Measurements from ENCODE around the gene POLR1A. TPM values are rescaled to one million over a fixed set of nuclear protein-coding genes. Genes with fewer than 3 reads are reported as not detected.
A peak's percentile ranks its signal among the peaks of the same experiment; 100 is the strongest.

The POLR1A gene
- total RNA-seq, 6 donors from 2014 or later = 12.0 to 25.8 (median 22.1) TPM

- Histone ChIP-seq H3K27ac (no peak overlapping the region), H3K4me1 (peaks cover 5 to 18% (median 12%) of the 10 kb centered on the region in 4 donors), H3K9me3 (peaks cover 0 to 8% (median 3%) of the 10 kb centered on the region in 4 donors), H3K36me3 (peaks cover 0 to under 1% (median 0%) of the 10 kb centered on the region in 4 donors), H3K27me3 (no peaks in the 10 kb centered on the region), H3K4me3 (no peak overlapping the region)
- no peak for ATAC-seq (ENCODE audit: low FRiP score in 2 of 2)
- DNase-seq = no peak
- TF ChIP-seq CTCF (IDR thresholded peaks at IDR 0.05) (no peak), POLR2AphosphoS5 (IDR thresholded peaks at IDR 0.05) (no peak), POLR2A (IDR thresholded peaks at IDR 0.05) (no peak), EP300 (IDR thresholded peaks at IDR 0.05) (no peak)
- WGBS, 2 donors = 95 to 98% methylated on average over 5 of the region's 5 CpGs
These were observed 86.6 kb downstream of the POLR1A start for GRCh38 chr2:86019121-86019520.

- H3K27ac ChIP-seq = peak overlapping the region in 2 of 4 donors; percentile 52 to 63
- DNase-seq (peak; percentile 72 to 78), ATAC-seq (ENCODE audit: low FRiP score in 2 of 2) (peak in 1 of 2 donors; percentile 24)
- no peak for TF ChIP-seq EP300 (IDR thresholded peaks at IDR 0.05)
- TF ChIP-seq CTCF (IDR thresholded peaks at IDR 0.05) = no peak
- no peak for TF ChIP-seq POLR2A (IDR thresholded peaks at IDR 0.05)
- no peak for TF ChIP-seq POLR2AphosphoS5 (IDR thresholded peaks at IDR 0.05)
- WGBS, 2 donors = 81 to 83% methylated on average over 17 to 22 of the region's 22 CpGs
- H3K27me3 ChIP-seq = no peaks in the 10 kb centered on the region
- H3K4me1 ChIP-seq = peaks cover 5 to 18% (median 12%) of the 10 kb centered on the region in 4 donors
- no peaks in the 10 kb centered on the region for H3K36me3 ChIP-seq
- H3K9me3 ChIP-seq = peaks cover 0 to 8% (median 3%) of the 10 kb centered on the region in 4 donors
- H3K4me3 ChIP-seq = no peak overlapping the region
These were observed 87.5 kb downstream of the POLR1A start for GRCh38 chr2:86017901-86018896.

GRCh38 chr2:86016581-86016980 is 89.1 kb downstream of the POLR1A start:
- Histone ChIP-seq H3K4me1 (peaks cover 5 to 16% (median 12%) of the 10 kb centered on the region in 4 donors), H3K4me3 (no peak overlapping the region), H3K27me3 (no peaks in the 10 kb centered on the region), H3K9me3 (peaks cover 0 to 8% (median 3%) of the 10 kb centered on the region in 4 donors), H3K27ac (peak overlapping the region in 2 of 4 donors; percentile 52 to 63), H3K36me3 (no peaks in the 10 kb centered on the region)
- no peak for DNase-seq
- TF ChIP-seq CTCF (IDR thresholded peaks at IDR 0.05) (no peak), POLR2A (IDR thresholded peaks at IDR 0.05) (no peak), POLR2AphosphoS5 (IDR thresholded peaks at IDR 0.05) (no peak), EP300 (IDR thresholded peaks at IDR 0.05) (no peak)
- 93 to 94% methylated on average over 11 to 12 of the region's 12 CpGs for WGBS, 2 donors
- ATAC-seq (ENCODE audit: low FRiP score in 2 of 2) = no peak

- Histone ChIP-seq H3K36me3 (no peaks in the 10 kb centered on the region), H3K9me3 (peaks cover 0 to 8% (median 3%) of the 10 kb centered on the region in 4 donors), H3K4me3 (no peak overlapping the region), H3K27ac (no peak overlapping the region), H3K27me3 (no peaks in the 10 kb centered on the region), H3K4me1 (peaks cover 5 to 14% (median 10%) of the 10 kb centered on the region in 4 donors)
- TF ChIP-seq EP300 (IDR thresholded peaks at IDR 0.05) (no peak), POLR2AphosphoS5 (IDR thresholded peaks at IDR 0.05) (no peak), CTCF (IDR thresholded peaks at IDR 0.05) (no peak), POLR2A (IDR thresholded peaks at IDR 0.05) (no peak)
- no peak for ATAC-seq (ENCODE audit: low FRiP score in 2 of 2)
- WGBS, 2 donors = 85% methylated on average over 1 of the region's 1 CpG
- DNase-seq = no peak
These were observed 90.0 kb downstream of the POLR1A start for GRCh38 chr2:86015699-86016098.

Measured in upper lobe of left lung (tissue), 6 donors.